Neuron (in vitro differentiated cells): ENCODE results near the gene NFKBIB.

Experiments
- H2AFZ ChIP-seq: one replicate; pipeline ENCODE4 v1.6.1; 2013; ENCODE audit warnings: low read depth, mild to moderate bottlenecking, inconsistent platforms, low read length, moderate library complexity
- H3K27me3 ChIP-seq: one replicate; pipeline ENCODE4 v1.6.1; 2013; ENCODE audit warnings: low read length; ENCODE audit not compliant: insufficient read depth
- H3K36me3 ChIP-seq: one replicate; pipeline ENCODE4 v1.6.1; 2013; ENCODE audit warnings: low read length; ENCODE audit not compliant: insufficient read depth
- H3K4me1 ChIP-seq: one replicate; pipeline ENCODE4 v1.6.1; 2013; ENCODE audit warnings: low read length; ENCODE audit not compliant: insufficient read depth
- H3K4me3 ChIP-seq: 2 replicates; pipeline ENCODE4 v1.5.1; 2013; ENCODE audit warnings: mild to moderate bottlenecking, low read length, moderate library complexity
- H3K9me3 ChIP-seq: one replicate; pipeline ENCODE4 v1.6.1; 2013; ENCODE audit warnings: low read length

The NFKBIB gene

GRCh38 chr19:38917516-38917915 lies 17.7 kb downstream of the NFKBIB start:
- Histone ChIP-seq H2AFZ (no peak overlapping the region), H3K4me1 (no peaks in the 10 kb centered on the region), H3K27me3 (no peaks in the 10 kb centered on the region), H3K4me3 (no peak overlapping the region), H3K9me3 (no peaks in the 10 kb centered on the region), H3K36me3 (peaks cover 12% of the 10 kb centered on the region)

GRCh38 chr19:38917921-38918491 lies 18.2 kb downstream of the NFKBIB start:
- no peaks in the 10 kb centered on the region for H3K4me1 ChIP-seq
- H3K9me3 ChIP-seq, result no peaks in the 10 kb centered on the region
- H3K36me3 ChIP-seq, result peaks cover 13% of the 10 kb centered on the region
- no peaks in the 10 kb centered on the region for H3K27me3 ChIP-seq
- no peak overlapping the region for H3K4me3 ChIP-seq
- no peak overlapping the region for H2AFZ ChIP-seq

GRCh38 chr19:38918526-38918925 lies 18.8 kb downstream of the NFKBIB start:
- no peaks in the 10 kb centered on the region for H3K9me3 ChIP-seq

GRCh38 chr19:38919837-38920601 lies 20.2 kb downstream of the NFKBIB start:
- Histone ChIP-seq H3K9me3 (no peaks in the 10 kb centered on the region), H3K4me1 (no peaks in the 10 kb centered on the region), H2AFZ (no peak overlapping the region), H3K36me3 (peaks cover 18% of the 10 kb centered on the region), H3K27me3 (no peaks in the 10 kb centered on the region), H3K4me3 (no peak overlapping the region)

More at GRCh38 chr19:38918526-38918925, 18.8 kb downstream of the NFKBIB start:
- Histone ChIP-seq H3K4me1 (no peaks in the 10 kb centered on the region), H3K27me3 (no peaks in the 10 kb centered on the region), H3K36me3 (peaks cover 13% of the 10 kb centered on the region), H2AFZ (no peak overlapping the region), H3K4me3 (no peak overlapping the region)

- Histone ChIP-seq H2AFZ (no peak overlapping the region), H3K27me3 (no peaks in the 10 kb centered on the region), H3K9me3 (no peaks in the 10 kb centered on the region), H3K4me3 (no peak overlapping the region), H3K4me1 (no peaks in the 10 kb centered on the region), H3K36me3 (peaks cover 25% of the 10 kb centered on the region)
These were observed 21.0 kb downstream of the NFKBIB start for GRCh38 chr19:38920602-38921419.

GRCh38 chr19:38921420-38922274 lies 21.9 kb downstream of the NFKBIB start:
- Histone ChIP-seq H2AFZ (no peak overlapping the region), H3K9me3 (no peaks in the 10 kb centered on the region), H3K36me3 (peaks cover 25% of the 10 kb centered on the region), H3K4me3 (no peak overlapping the region), H3K27me3 (no peaks in the 10 kb centered on the region), H3K4me1 (no peaks in the 10 kb centered on the region)

- Histone ChIP-seq H2AFZ (no peak overlapping the region), H3K27me3 (no peaks in the 10 kb centered on the region), H3K9me3 (no peaks in the 10 kb centered on the region), H3K4me3 (no peak overlapping the region), H3K36me3 (peaks cover 25% of the 10 kb centered on the region), H3K4me1 (no peaks in the 10 kb centered on the region)
These were observed 22.7 kb downstream of the NFKBIB start for GRCh38 chr19:38922482-38922881.

- Histone ChIP-seq H2AFZ (no peak overlapping the region), H3K27me3 (no peaks in the 10 kb centered on the region), H3K4me1 (no peaks in the 10 kb centered on the region), H3K9me3 (no peaks in the 10 kb centered on the region), H3K36me3 (peaks cover 27% of the 10 kb centered on the region), H3K4me3 (no peak overlapping the region)
These were observed 24.6 kb downstream of the NFKBIB start for GRCh38 chr19:38924388-38924787.

- H3K4me3 ChIP-seq, result no peak overlapping the region
- no peaks in the 10 kb centered on the region for H3K9me3 ChIP-seq
- H3K4me1 ChIP-seq, result peaks cover 11% of the 10 kb centered on the region
- no peaks in the 10 kb centered on the region for H3K27me3 ChIP-seq
- H3K36me3 ChIP-seq, result peaks cover 26% of the 10 kb centered on the region
- H2AFZ ChIP-seq, result no peak overlapping the region
These were observed 28.7 kb downstream of the NFKBIB start for GRCh38 chr19:38928391-38929001.

- Histone ChIP-seq H3K4me3 (peak within 1 kb of the TSS; percentile 90), H3K9me3 (peaks cover 4% of the 10 kb centered on the region), H3K36me3 (peaks cover 23% of the 10 kb centered on the region), H2AFZ (peak within 1 kb of the TSS; percentile 79), H3K27me3 (no peaks in the 10 kb centered on the region), H3K4me1 (peaks cover 11% of the 10 kb centered on the region)
These were observed 30.4 kb downstream of the NFKBIB start, which contains the start of gene SARS2 for GRCh38 chr19:38929929-38930775. SARS2 (minus strand) TSS chr19:38930763; CDS start chr19:38930736, 27 bp downstream.

GRCh38 chr19:38930776-38931520 lies 31.2 kb downstream of the NFKBIB start, which contains the start of gene MRPS12:
MRPS12 (plus strand) TSS chr19:38930944; CDS start chr19:38931295, 351 bp downstream.
- Histone ChIP-seq H3K36me3 (peaks cover 18% of the 10 kb centered on the region), H3K4me3 (peak within 1 kb of the TSS; percentile 90), H2AFZ (peak within 1 kb of the TSS; percentile 79), H3K27me3 (no peaks in the 10 kb centered on the region), H3K4me1 (peaks cover 11% of the 10 kb centered on the region), H3K9me3 (peaks cover 4% of the 10 kb centered on the region)
